Measurements from ENCODE around the gene SPOCK3.

The SPOCK3 gene

DNA sequence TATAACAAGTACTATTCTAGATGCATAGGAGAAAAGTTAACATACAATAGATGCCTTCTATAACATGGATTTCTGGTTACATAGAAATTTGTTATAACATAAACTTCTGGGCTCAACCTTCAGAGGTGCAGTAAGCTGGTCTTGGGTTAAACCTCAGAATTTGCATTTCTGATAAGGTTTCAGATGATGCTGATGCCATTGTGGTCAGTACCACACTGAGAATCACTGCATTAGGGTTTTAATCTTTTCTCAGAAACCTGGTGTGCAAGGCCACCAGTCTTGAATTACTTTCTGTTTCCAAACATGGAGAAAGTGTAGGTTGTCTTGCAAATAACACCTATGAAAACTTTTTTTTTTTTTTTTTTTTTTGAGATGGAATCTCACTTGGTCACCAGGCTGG lies 146.2 kb downstream of the SPOCK3 start:
- no peak for TF ChIP-seq CTCF (IDR thresholded peaks at IDR 0.05; ENCODE audit: poor library complexity, severe bottlenecking)
- DNase-seq (ENCODE audit: low spot score) = no peak
- no peak for ATAC-seq (ENCODE audit: low read depth)
- H3K27ac ChIP-seq (ENCODE audit: poor library complexity, severe bottlenecking) = no peak overlapping the region
- no peaks in the 10 kb centered on the region for H3K27me3 ChIP-seq (ENCODE audit: insufficient read depth, poor library complexity, severe bottlenecking)
- H3K36me3 ChIP-seq (ENCODE audit: low read depth) = no peaks in the 10 kb centered on the region
- no peak overlapping the region for H3K4me3 ChIP-seq (ENCODE audit: severe bottlenecking)
- H3K9me3 ChIP-seq (ENCODE audit: severe bottlenecking) = no peaks in the 10 kb centered on the region
- no peaks in the 10 kb centered on the region for H3K4me1 ChIP-seq (ENCODE audit: insufficient read depth, poor library complexity, severe bottlenecking)

DNA sequence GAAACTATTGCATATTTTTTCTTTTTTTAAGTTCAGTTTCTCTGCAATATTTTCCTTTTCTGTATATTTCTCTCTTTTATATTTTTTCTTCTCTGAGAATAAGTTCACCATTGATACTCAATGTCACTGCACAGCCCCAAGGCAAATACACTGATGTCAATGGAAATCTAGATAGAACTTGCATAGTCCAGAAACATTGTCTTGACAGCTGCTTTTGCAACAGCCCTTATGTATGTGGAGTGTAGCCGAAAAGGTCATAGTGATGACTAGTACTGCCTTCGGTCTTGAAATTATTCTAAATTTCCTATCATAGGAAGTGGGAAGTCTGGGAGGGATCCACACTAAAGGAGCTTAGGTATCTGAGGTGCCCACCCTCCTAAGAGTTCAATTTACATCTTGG lies 150.0 kb downstream of the SPOCK3 start:
- no peak overlapping the region for H3K27ac ChIP-seq (ENCODE audit: poor library complexity, severe bottlenecking)
- ATAC-seq (ENCODE audit: low read depth) = no peak
- TF ChIP-seq CTCF (IDR thresholded peaks at IDR 0.05; ENCODE audit: poor library complexity, severe bottlenecking) = no peak
- H3K4me3 ChIP-seq (ENCODE audit: severe bottlenecking) = no peak overlapping the region
- no peaks in the 10 kb centered on the region for H3K27me3 ChIP-seq (ENCODE audit: insufficient read depth, poor library complexity, severe bottlenecking)
- no peaks in the 10 kb centered on the region for H3K9me3 ChIP-seq (ENCODE audit: severe bottlenecking)
- no peaks in the 10 kb centered on the region for H3K36me3 ChIP-seq (ENCODE audit: low read depth)
- no peak for DNase-seq (ENCODE audit: low spot score)
- no peaks in the 10 kb centered on the region for H3K4me1 ChIP-seq (ENCODE audit: insufficient read depth, poor library complexity, severe bottlenecking)

DNA sequence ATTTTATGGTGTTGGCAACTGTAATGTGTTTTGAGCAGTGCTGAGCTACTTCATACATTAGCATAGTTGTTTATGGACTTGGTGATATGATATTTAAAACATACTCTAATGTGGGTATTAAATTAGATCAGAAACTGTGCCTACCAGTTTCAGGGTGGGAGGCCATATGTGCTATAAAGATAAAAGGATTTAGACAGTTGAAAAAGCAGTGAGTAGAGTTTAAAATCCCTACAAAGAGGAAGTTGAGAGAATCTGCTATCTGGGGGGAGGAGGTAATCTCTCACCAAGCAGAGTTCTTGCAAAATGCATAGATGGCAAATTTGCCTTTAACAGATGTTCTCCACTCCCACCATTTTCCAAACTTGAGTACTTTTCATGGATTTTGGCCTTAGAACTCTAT lies 154.5 kb downstream of the SPOCK3 start:
- Histone ChIP-seq H3K4me3 (ENCODE audit: severe bottlenecking) (no peak overlapping the region), H3K9me3 (ENCODE audit: severe bottlenecking) (no peaks in the 10 kb centered on the region), H3K27me3 (ENCODE audit: insufficient read depth, poor library complexity, severe bottlenecking) (no peaks in the 10 kb centered on the region), H3K4me1 (ENCODE audit: insufficient read depth, poor library complexity, severe bottlenecking) (no peaks in the 10 kb centered on the region), H3K27ac (ENCODE audit: poor library complexity, severe bottlenecking) (no peak overlapping the region), H3K36me3 (ENCODE audit: low read depth) (no peaks in the 10 kb centered on the region)
- DNase-seq (ENCODE audit: low spot score) (no peak), ATAC-seq (ENCODE audit: low read depth) (no peak)
- TF ChIP-seq CTCF (IDR thresholded peaks at IDR 0.05; ENCODE audit: poor library complexity, severe bottlenecking) = no peak

- DNase-seq (ENCODE audit: low spot score) = no peak
- no peaks in the 10 kb centered on the region for H3K4me1 ChIP-seq (ENCODE audit: insufficient read depth, poor library complexity, severe bottlenecking)
- no peak for TF ChIP-seq CTCF (IDR thresholded peaks at IDR 0.05; ENCODE audit: poor library complexity, severe bottlenecking)
- no peak overlapping the region for H3K27ac ChIP-seq (ENCODE audit: poor library complexity, severe bottlenecking)
- H3K36me3 ChIP-seq (ENCODE audit: low read depth) = no peaks in the 10 kb centered on the region
- H3K9me3 ChIP-seq (ENCODE audit: severe bottlenecking) = no peaks in the 10 kb centered on the region
- no peaks in the 10 kb centered on the region for H3K27me3 ChIP-seq (ENCODE audit: insufficient read depth, poor library complexity, severe bottlenecking)
- ATAC-seq (ENCODE audit: low read depth) = no peak
- no peak overlapping the region for H3K4me3 ChIP-seq (ENCODE audit: severe bottlenecking)
Measured at GRCh38 chr4:167052631-167053091, 181.6 kb downstream of the SPOCK3 start.

DNA sequence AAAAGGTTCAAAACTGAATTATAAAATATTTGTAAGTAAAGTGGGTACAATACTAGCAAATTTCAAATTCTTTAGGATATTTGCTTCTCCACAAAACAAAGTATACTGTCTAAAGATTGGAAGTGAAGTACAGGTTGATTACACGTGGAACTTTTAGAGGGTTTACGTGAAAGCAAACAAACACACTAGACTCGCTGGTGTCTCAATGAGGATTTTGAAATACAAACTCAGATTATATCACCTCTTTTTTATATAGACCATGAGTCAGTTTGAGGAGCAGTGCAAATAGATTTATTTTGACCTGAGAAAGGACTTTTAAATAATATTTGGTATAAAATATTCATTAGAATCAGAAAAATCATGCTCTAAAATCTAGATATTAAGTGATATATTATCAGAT lies 185.0 kb downstream of the SPOCK3 start:
- H3K4me1 ChIP-seq (ENCODE audit: insufficient read depth, poor library complexity, severe bottlenecking) = no peaks in the 10 kb centered on the region
- DNase-seq (ENCODE audit: low spot score) (no peak), ATAC-seq (ENCODE audit: low read depth) (no peak)
- H3K36me3 ChIP-seq (ENCODE audit: low read depth) = no peaks in the 10 kb centered on the region
- TF ChIP-seq CTCF (IDR thresholded peaks at IDR 0.05; ENCODE audit: poor library complexity, severe bottlenecking) = no peak
- no peak overlapping the region for H3K27ac ChIP-seq (ENCODE audit: poor library complexity, severe bottlenecking)
- H3K27me3 ChIP-seq (ENCODE audit: insufficient read depth, poor library complexity, severe bottlenecking) = no peaks in the 10 kb centered on the region
- H3K9me3 ChIP-seq (ENCODE audit: severe bottlenecking) = no peaks in the 10 kb centered on the region
- no peak overlapping the region for H3K4me3 ChIP-seq (ENCODE audit: severe bottlenecking)
